A549 (cell line): ENCODE measurements around the gene WNT9A. TPM values are rescaled to one million over a fixed set of nuclear protein-coding genes. Genes with fewer than 3 reads are reported as not detected.

Experiments used
- ATAC-seq, 2 experiments: fragments of 200-7000 bp in 1 of 2; fragments of >200 bp in 1 of 2; cut with Nextera tagmentation in 1 of 2; cut with Tn5 transposase in 1 of 2; 3 replicates each; pipeline versions ENCODE4 v1.8.0 to v1.9.1; 2018 to 2020; ENCODE audit warnings: mild to moderate bottlenecking in 1 of 2, moderate library complexity in 1 of 2
- CTCF ChIA-PET: fragments of 300-600 bp; sonication (Branson Sonifier 250); formaldehyde crosslinking; extraction: SDS; loops from one replicate; lab custom pipeline; 2021; ENCODE audit warnings: antibody characterized with exemption, inconsistent platforms; lab: Yijun Ruan, JAX
- POLR2A ChIA-PET: fragments of 350-600 bp; formaldehyde crosslinking; extraction: SDS; loops from one replicate; lab custom pipeline; 2021; ENCODE audit warnings: antibody characterized with exemption, inconsistent platforms; lab: Yijun Ruan, JAX
- DNase-seq, 2 experiments: peaks; one replicate each; pipeline versions ENCODE4 v3.0.0 to v3.0.0-alpha.2; 2011 to 2016; ENCODE audit warnings: low read depth in 1 of 2, low spot score in 1 of 2
- FAIRE-seq: peaks from 2 replicates; lab custom pipeline; 2011; peaks lifted over from hg19 to GRCh38; lab: Jason Lieb, UNC
- H3K27ac ChIP-seq, 2 experiments: fragments of >200 bp; sonication (Bioruptor Twin); formaldehyde crosslinking; 3 replicates each; pipeline ENCODE4 v1.5.1; 2016 to 2017
- H3K4me1 ChIP-seq: fragments of >200 bp; sonication (Bioruptor Twin); formaldehyde crosslinking; 3 replicates; pipeline ENCODE4 v1.6.1; 2016
- H3K4me2 ChIP-seq: fragments of >200 bp; sonication (Bioruptor Twin); formaldehyde crosslinking; 3 replicates; pipeline ENCODE4 v1.6.1; 2016
- H3K4me3 ChIP-seq: fragments of >200 bp; sonication (Bioruptor Twin); formaldehyde crosslinking; 3 replicates; pipeline ENCODE4 v1.5.1; 2016
- H3K9me3 ChIP-seq: fragments of >200 bp; sonication (Bioruptor Twin); formaldehyde crosslinking; 3 replicates; pipeline ENCODE4 v1.6.1; 2016
- BHLHE40 ChIP-seq: IDR thresholded peaks from 2 replicates; pipeline ENCODE4 v1.6.1; 2012; ENCODE audit warnings: low read depth, low read length, inconsistent platforms
- CHD4 ChIP-seq: fragments of 200-600 bp; sonication (generic); IDR thresholded peaks from 2 replicates; pipeline ENCODE4 v1.6.1; 2016; ENCODE audit warnings: antibody characterized with exemption, mild to moderate bottlenecking, borderline replicate concordance
- JUN ChIP-seq, 2 experiments: fragments of >200 bp; sonication (Bioruptor Twin); formaldehyde crosslinking; IDR thresholded peaks; 2 replicates in 1 of 2; 3 replicates in 1 of 2; pipeline ENCODE4 v1.6.1; 2016 to 2017
- NPAS2 ChIP-seq: fragments of 250-450 bp; sonication (Bioruptor Pico); IDR thresholded peaks from 2 replicates; pipeline ENCODE4 v1.8.0; 2022; ENCODE audit warnings: mild to moderate bottlenecking, moderate library complexity, borderline replicate concordance
- NR3C1 ChIP-seq: fragments of >200 bp; sonication (Bioruptor Twin); formaldehyde crosslinking; IDR thresholded peaks from 3 replicates; pipeline ENCODE4 v1.6.1; 2017
- TP53 ChIP-seq: fragments of 250-450 bp; sonication (Bioruptor Pico); IDR thresholded peaks from 2 replicates; pipeline ENCODE4 v1.5.0; 2021; ENCODE audit warnings: mild to moderate bottlenecking, moderate library complexity
- ZFP36 ChIP-seq: fragments of 450-650 bp; IDR thresholded peaks from 2 replicates; pipeline ENCODE4 v1.6.1; 2014; ENCODE audit warnings: borderline replicate concordance; ENCODE audit not compliant: partially characterized antibody
- WGBS: methylation state at CpG from one replicate; pipeline ENCODE4 v1.1.6; 2017; ENCODE audit errors: missing lambda C conversion rate; 5-methylcytosine and 5-hydroxymethylcytosine counted together
- polyA plus RNA-seq, 4 experiments: library from polyadenylated mRNA; depleted of rRNA in 3 of 4; stranded (reverse); fragments of >200 nt; fragmentation: RNase III in 1 of 4; extraction: RNeasy Plus Mini Kit Qiagen cat#74134 plus additional on column Dnase treatment in 1 of 4; gene quantifications; 2 replicates in 3 of 4; 3 replicates in 1 of 4; pipeline ENCODE4 v1.2.3, GENCODE V29; 2011 to 2017
- small RNA-seq, 6 experiments: library from RNA; depleted of rRNA; stranded (forward); fragments of <200 nt; gene quantifications; one replicate each; pipeline ENCODE3, GENCODE V24; 2012
- TF ChIP-seq, protein P1 (sequence below): fragments of >200 bp; sonication (Bioruptor Twin); formaldehyde crosslinking; IDR thresholded peaks from 3 replicates; pipeline ENCODE4 v1.6.1; 2016

WNT9A gene
- polyA plus RNA-seq, 2 of the 4 experiments (the other 2 are of a cell fraction) = 0.75 to 1.2 TPM

- CTCF ChIA-PET = no interaction called here
- Histone ChIP-seq H3K27ac (no peak overlapping the region), H3K4me3 (no peak overlapping the region), H3K9me3 (peaks cover 3% of the 10 kb centered on the region), H3K4me2 (no peak overlapping the region), H3K4me1 (no peaks in the 10 kb centered on the region)
- DNase-seq (no peak), FAIRE-seq (no peak), ATAC-seq (peak in 1 of 2 experiments; percentile 30; a peak in 2 of 6 replicates)
- 21% methylated on average over 5 of the region's 5 CpGs for WGBS
- POLR2A ChIA-PET = no interaction called here
- TF ChIP-seq JUN (IDR thresholded peaks at IDR 0.05) (no peak), NPAS2 (CRISPR knock-in tag) (no peak), CHD4 (no peak), NR3C1 (no peak)
These were observed 77.9 kb downstream of the WNT9A start for GRCh38 chr1:227869851-227870305.

GRCh38 chr1:227869279-227869842 is 78.4 kb downstream of the WNT9A start:
- 18% methylated on average over 5 of the region's 5 CpGs for WGBS
- CTCF ChIA-PET = no interaction called here

More at GRCh38 chr1:227869279-227869842, 78.4 kb downstream of the WNT9A start:
- Histone ChIP-seq H3K4me3 (no peak overlapping the region), H3K4me1 (no peaks in the 10 kb centered on the region), H3K27ac (no peak overlapping the region), H3K9me3 (peaks cover 8% of the 10 kb centered on the region), H3K4me2 (no peak overlapping the region)
- FAIRE-seq (no peak), ATAC-seq (no peak), DNase-seq (no peak)
- POLR2A ChIA-PET = no interaction called here
- no peak for TF ChIP-seq CHD4
- no peak for TF ChIP-seq TP53
- no peak for TF ChIP-seq ZFP36
- no peak for TF ChIP-seq BHLHE40
- TF ChIP-seq, protein P1, sequence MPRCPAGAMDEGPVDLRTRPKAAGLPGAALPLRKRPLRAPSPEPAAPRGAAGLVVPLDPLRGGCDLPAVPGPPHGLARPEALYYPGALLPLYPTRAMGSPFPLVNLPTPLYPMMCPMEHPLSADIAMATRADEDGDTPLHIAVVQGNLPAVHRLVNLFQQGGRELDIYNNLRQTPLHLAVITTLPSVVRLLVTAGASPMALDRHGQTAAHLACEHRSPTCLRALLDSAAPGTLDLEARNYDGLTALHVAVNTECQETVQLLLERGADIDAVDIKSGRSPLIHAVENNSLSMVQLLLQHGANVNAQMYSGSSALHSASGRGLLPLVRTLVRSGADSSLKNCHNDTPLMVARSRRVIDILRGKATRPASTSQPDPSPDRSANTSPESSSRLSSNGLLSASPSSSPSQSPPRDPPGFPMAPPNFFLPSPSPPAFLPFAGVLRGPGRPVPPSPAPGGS = no peak

Small RNA genes within 50 kb of the gene (small RNA-seq; reads per million reads assigned to genes)
- gene MIR5008 (0.04 to 16.6 (median 8.3) reads per million in 6 experiments), gene SEPT14P17 (0 reads per million in 6 experiments)

Other genes starting within 250 kb of the WNT9A start
- 21.2 and 23.7 TPM in 2 replicates for gene JMJD4, start 212.6 kb downstream of the WNT9A start, polyA plus RNA-seq (2011; rRNA removed)
- gene JMJD4, start 212.6 kb downstream of the WNT9A start, polyA plus RNA-seq (2017; fragmentation: RNase III; extraction: RNeasy Plus Mini Kit Qiagen cat#74134 plus additional on column Dnase treatment) = 18.8 to 19.8 TPM (median 19.4 TPM) in 3 replicates
- 39.5 and 42.5 TPM in 2 replicates for gene SNAP47, start 212.5 kb downstream of the WNT9A start, polyA plus RNA-seq (2011; rRNA removed)
- gene SNAP47, start 212.5 kb downstream of the WNT9A start, polyA plus RNA-seq (2017; fragmentation: RNase III; extraction: RNeasy Plus Mini Kit Qiagen cat#74134 plus additional on column Dnase treatment) = 26.7 to 29.6 TPM (median 29.6 TPM) in 3 replicates
- gene PRSS38, start 132.3 kb downstream of the WNT9A start, polyA plus RNA-seq (2011; rRNA removed) = not detected in 2 replicates
- not detected in 3 replicates for gene PRSS38, start 132.3 kb downstream of the WNT9A start, polyA plus RNA-seq (2017; fragmentation: RNase III; extraction: RNeasy Plus Mini Kit Qiagen cat#74134 plus additional on column Dnase treatment)
- gene WNT3A, start 59.1 kb upstream of the WNT9A start, polyA plus RNA-seq (2011; rRNA removed) = not detected in 2 replicates
- not detected in 3 replicates for gene WNT3A, start 59.1 kb upstream of the WNT9A start, polyA plus RNA-seq (2017; fragmentation: RNase III; extraction: RNeasy Plus Mini Kit Qiagen cat#74134 plus additional on column Dnase treatment)
- 333 and 376 TPM in 2 replicates for gene ARF1, start 134.8 kb upstream of the WNT9A start, polyA plus RNA-seq (2011; rRNA removed)
- gene ARF1, start 134.8 kb upstream of the WNT9A start, polyA plus RNA-seq (2017; fragmentation: RNase III; extraction: RNeasy Plus Mini Kit Qiagen cat#74134 plus additional on column Dnase treatment) = 297 to 313 TPM (median 308 TPM) in 3 replicates
- 8.2 and 9.8 TPM in 2 replicates for gene C1orf35, start 155.4 kb upstream of the WNT9A start, polyA plus RNA-seq (2011; rRNA removed)
- 27.3 to 29.0 TPM (median 28.9 TPM) in 3 replicates for gene C1orf35, start 155.4 kb upstream of the WNT9A start, polyA plus RNA-seq (2017; fragmentation: RNase III; extraction: RNeasy Plus Mini Kit Qiagen cat#74134 plus additional on column Dnase treatment)
- 54.2 and 59.7 TPM in 2 replicates for gene MRPL55, start 161.4 kb upstream of the WNT9A start, polyA plus RNA-seq (2011; rRNA removed)
- 74.2 to 80.0 TPM (median 75.6 TPM) in 3 replicates for gene MRPL55, start 161.4 kb upstream of the WNT9A start, polyA plus RNA-seq (2017; fragmentation: RNase III; extraction: RNeasy Plus Mini Kit Qiagen cat#74134 plus additional on column Dnase treatment)
- 65.2 and 88.9 TPM in 2 replicates for gene GUK1, start 192.3 kb upstream of the WNT9A start, polyA plus RNA-seq (2011; rRNA removed)
- gene GUK1, start 192.3 kb upstream of the WNT9A start, polyA plus RNA-seq (2017; fragmentation: RNase III; extraction: RNeasy Plus Mini Kit Qiagen cat#74134 plus additional on column Dnase treatment) = 106 to 109 TPM (median 107 TPM) in 3 replicates
- gene GJC2, start 202.0 kb upstream of the WNT9A start, polyA plus RNA-seq (2011; rRNA removed) = 0.09 and 0.12 TPM in 2 replicates
- gene GJC2, start 202.0 kb upstream of the WNT9A start, polyA plus RNA-seq (2017; fragmentation: RNase III; extraction: RNeasy Plus Mini Kit Qiagen cat#74134 plus additional on column Dnase treatment) = 0.37 to 0.48 TPM (median 0.40 TPM) in 3 replicates
- 1.5 TPM in 2 replicates for gene IBA57, start 217.9 kb upstream of the WNT9A start, polyA plus RNA-seq (2011; rRNA removed)
- 2.2 to 3.1 TPM (median 2.6 TPM) in 3 replicates for gene IBA57, start 217.9 kb upstream of the WNT9A start, polyA plus RNA-seq (2017; fragmentation: RNase III; extraction: RNeasy Plus Mini Kit Qiagen cat#74134 plus additional on column Dnase treatment)